ENCODE measurements around the gene PDGFC. TPM values are rescaled to one million over a fixed set of nuclear protein-coding genes. Genes with fewer than 3 reads are reported as not detected.

PDGFC gene
- total RNA-seq, 1 experiment from 2014 or later, result 9.8 TPM

GRCh38 chr4:156898373-156899117 is 73.1 kb downstream of the PDGFC start:
- no TSS peak for BruUV-seq (replicated peaks)
- Histone ChIP-seq H3K27me3 (ENCODE audit: insufficient read depth, low read length) (no peaks in the 10 kb centered on the region), H3K79me2 (ENCODE audit: insufficient read depth, low read length) (0 out of 2 replicates have a peak, but pooled peaks cover 4% of the 10 kb centered on the region), H3K4me1 (ENCODE audit: control insufficient read depth in 1 of 2, insufficient read depth in 2 of 2, low read length in 2 of 2) (no peaks in the 10 kb centered on the region), H3K9ac (ENCODE audit: low read length) (no peak overlapping the region), H3K27ac (ENCODE audit: low read depth, low read length) (no peak overlapping the region), H3K4me3 (replicated peaks in 1 of 2; ENCODE audit: low read depth in 1 of 2, low read length in 2 of 2) (no peak overlapping the region), H3K36me3 (ENCODE audit: control insufficient read depth in 1 of 2, insufficient read depth in 2 of 2, low read length in 2 of 2) (no peaks in the 10 kb centered on the region), H2AFZ (ENCODE audit: low read depth, low read length, poor library complexity, severe bottlenecking) (no peak overlapping the region), H4K20me1 (ENCODE audit: insufficient read depth) (no peaks in the 10 kb centered on the region), H3K9me2 (ENCODE audit: insufficient read depth) (no peaks in the 10 kb centered on the region), H3K9me3 (ENCODE audit: control insufficient read depth in 1 of 2, insufficient read depth in 1 of 2, low read depth in 1 of 2, low read length in 2 of 2) (no peaks in the 10 kb centered on the region), H3K4me2 (ENCODE audit: low read length) (no peak overlapping the region)
- ATAC-seq (no peak), DNase-seq (ENCODE audit: low read depth, low spot score) (no peak)
- TF ChIP-seq SP1 (IDR thresholded peaks at IDR 0.05; ENCODE audit: low read depth), result no peak
- TF ChIP-seq CBX3 (IDR thresholded peaks at IDR 0.05; ENCODE audit: low read depth), result no peak
- TF ChIP-seq EZH2phosphoT487 (IDR thresholded peaks at IDR 0.05; ENCODE audit: borderline replicate concordance), result no peak
- TF ChIP-seq POLR2A (IDR thresholded peaks at IDR 0.05; ENCODE audit: borderline replicate concordance, extremely low read depth, insufficient read depth, insufficient read length), result no peak
- no peak for TF ChIP-seq POLR2AphosphoS5 (IDR thresholded peaks at IDR 0.05; ENCODE audit: low read depth, low read length)
- no peak for TF ChIP-seq CEBPB (IDR thresholded peaks at IDR 0.05; ENCODE audit: low read depth)
- no peak for TF ChIP-seq YY1 (IDR thresholded peaks at IDR 0.05; ENCODE audit: extremely low read depth, insufficient replicate concordance, low read depth, low read length)
- no peak for TF ChIP-seq ELF1 (IDR thresholded peaks at IDR 0.05; ENCODE audit: borderline replicate concordance, low read depth)
- TF ChIP-seq, protein P1, sequence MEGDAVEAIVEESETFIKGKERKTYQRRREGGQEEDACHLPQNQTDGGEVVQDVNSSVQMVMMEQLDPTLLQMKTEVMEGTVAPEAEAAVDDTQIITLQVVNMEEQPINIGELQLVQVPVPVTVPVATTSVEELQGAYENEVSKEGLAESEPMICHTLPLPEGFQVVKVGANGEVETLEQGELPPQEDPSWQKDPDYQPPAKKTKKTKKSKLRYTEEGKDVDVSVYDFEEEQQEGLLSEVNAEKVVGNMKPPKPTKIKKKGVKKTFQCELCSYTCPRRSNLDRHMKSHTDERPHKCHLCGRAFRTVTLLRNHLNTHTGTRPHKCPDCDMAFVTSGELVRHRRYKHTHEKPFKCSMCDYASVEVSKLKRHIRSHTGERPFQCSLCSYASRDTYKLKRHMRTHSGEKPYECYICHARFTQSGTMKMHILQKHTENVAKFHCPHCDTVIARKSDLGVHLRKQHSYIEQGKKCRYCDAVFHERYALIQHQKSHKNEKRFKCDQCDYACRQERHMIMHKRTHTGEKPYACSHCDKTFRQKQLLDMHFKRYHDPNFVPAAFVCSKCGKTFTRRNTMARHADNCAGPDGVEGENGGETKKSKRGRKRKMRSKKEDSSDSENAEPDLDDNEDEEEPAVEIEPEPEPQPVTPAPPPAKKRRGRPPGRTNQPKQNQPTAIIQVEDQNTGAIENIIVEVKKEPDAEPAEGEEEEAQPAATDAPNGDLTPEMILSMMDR (IDR thresholded peaks at IDR 0.05 in 2 of 3, conservative IDR thresholded peaks at IDR 0.05 in 1 of 3; ENCODE audit: borderline replicate concordance in 1 of 3, insufficient read depth in 1 of 3, low read depth in 2 of 3, low read length in 2 of 3), result no peak
- TF ChIP-seq, protein P2, sequence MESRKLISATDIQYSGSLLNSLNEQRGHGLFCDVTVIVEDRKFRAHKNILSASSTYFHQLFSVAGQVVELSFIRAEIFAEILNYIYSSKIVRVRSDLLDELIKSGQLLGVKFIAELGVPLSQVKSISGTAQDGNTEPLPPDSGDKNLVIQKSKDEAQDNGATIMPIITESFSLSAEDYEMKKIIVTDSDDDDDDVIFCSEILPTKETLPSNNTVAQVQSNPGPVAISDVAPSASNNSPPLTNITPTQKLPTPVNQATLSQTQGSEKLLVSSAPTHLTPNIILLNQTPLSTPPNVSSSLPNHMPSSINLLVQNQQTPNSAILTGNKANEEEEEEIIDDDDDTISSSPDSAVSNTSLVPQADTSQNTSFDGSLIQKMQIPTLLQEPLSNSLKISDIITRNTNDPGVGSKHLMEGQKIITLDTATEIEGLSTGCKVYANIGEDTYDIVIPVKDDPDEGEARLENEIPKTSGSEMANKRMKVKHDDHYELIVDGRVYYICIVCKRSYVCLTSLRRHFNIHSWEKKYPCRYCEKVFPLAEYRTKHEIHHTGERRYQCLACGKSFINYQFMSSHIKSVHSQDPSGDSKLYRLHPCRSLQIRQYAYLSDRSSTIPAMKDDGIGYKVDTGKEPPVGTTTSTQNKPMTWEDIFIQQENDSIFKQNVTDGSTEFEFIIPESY (IDR thresholded peaks at IDR 0.05; ENCODE audit: extremely low read depth, insufficient replicate concordance, low read length), result no peak
- TF ChIP-seq RAD21 (IDR thresholded peaks at IDR 0.05; ENCODE audit: low read depth), result no peak
- TF ChIP-seq EZH2 (IDR thresholded peaks at IDR 0.05), result no peak
- TF ChIP-seq TCF7L2 (IDR thresholded peaks at IDR 0.05; ENCODE audit: borderline replicate concordance, extremely low read depth, insufficient read depth, insufficient read length), result no peak
- TF ChIP-seq ZFX (IDR thresholded peaks at IDR 0.05), result no peak
- TF ChIP-seq JUND (IDR thresholded peaks at IDR 0.05), result no peak
- no peak for TF ChIP-seq SIN3A (IDR thresholded peaks at IDR 0.05; ENCODE audit: low read depth)
- no peak for TF ChIP-seq ZNF274 (IDR thresholded peaks at IDR 0.05; ENCODE audit: low read depth, low read length)
- TF ChIP-seq SRF (IDR thresholded peaks at IDR 0.05; ENCODE audit: low read depth), result no peak
- TF ChIP-seq EGR1 (IDR thresholded peaks at IDR 0.05; ENCODE audit: low read depth), result no peak
- CTCF ChIA-PET, result no interaction called here
- RAD21 ChIA-PET (ENCODE audit: low non-redundant PET in 1 of 2, low total read pairs in 2 of 2, uncharacterized antibody in 2 of 2, unreplicated experiment in 2 of 2), result no interaction called here
- intact Hi-C loops (cut with micrococcal nuclease), result no loop called here
- POLR2A ChIA-PET, result no interaction called here
